ENCODE data around the gene GPATCH8.

GRCh38 chr17:44503147-44504029 lies at the start of gene GPATCH8:
- TF ChIP-seq EZH2 (IDR thresholded peaks at IDR 0.05; ENCODE audit: low read depth) (no peak), CTCF (conservative IDR thresholded peaks at IDR 0.05) (no peak)
